CD4-positive, alpha-beta memory T cell (primary cell): Measurements from ENCODE around the gene EGLN2. TPM values are rescaled to one million over a fixed set of nuclear protein-coding genes. Genes with fewer than 3 reads are reported as not detected.
A peak's percentile ranks its signal among the peaks of the same experiment; 100 is the strongest.

ENCODE experiments used
- CTCF ChIA-PET: fragments of 350-600 bp; sonication (Branson Sonifier 250); formaldehyde crosslinking; loops from one replicate; lab custom pipeline; 2021; ENCODE audit warnings: inconsistent platforms; ENCODE audit not compliant: partially characterized antibody; lab: Charles Lee
- POLR2A ChIA-PET: fragments of 350-600 bp; sonication (Branson Sonifier 250); formaldehyde crosslinking; loops from one replicate; lab custom pipeline; 2021; ENCODE audit not compliant: partially characterized antibody; lab: Charles Lee
- DNase-seq, 5 donors: peaks; one replicate each; pipeline versions ENCODE4 v3.0.0 to v3.0.0-alpha.2; 2020 to 2022; ENCODE audit warnings: mixed read lengths in 1 of 5
- H3K27ac ChIP-seq: one replicate; pipeline ENCODE4 v1.7.0; 2013; ENCODE audit warnings: low read depth, low read length
- H3K27me3 ChIP-seq: 2 replicates; pipeline ENCODE4 v1.7.0; 2013; ENCODE audit warnings: mild to moderate bottlenecking, low read length, moderate library complexity; ENCODE audit not compliant: insufficient read depth
- H3K36me3 ChIP-seq: 2 replicates; pipeline ENCODE4 v1.7.0; 2013; ENCODE audit warnings: mild to moderate bottlenecking, low read length, moderate library complexity; ENCODE audit not compliant: insufficient read depth
- H3K4me1 ChIP-seq: 2 replicates; pipeline ENCODE4 v1.7.0; 2013; ENCODE audit warnings: mild to moderate bottlenecking, low read length, moderate library complexity; ENCODE audit not compliant: insufficient read depth
- H3K4me3 ChIP-seq, 2 donors: one replicate each; pipeline ENCODE4 v1.7.0; 2013; ENCODE audit warnings: low read length in 2 of 2, mild to moderate bottlenecking in 1 of 2
- H3K9me3 ChIP-seq, 2 donors: one replicate each; pipeline ENCODE4 v1.7.0; 2013; ENCODE audit warnings: low read length in 2 of 2, control low read depth in 1 of 2; ENCODE audit not compliant: control insufficient read depth in 1 of 2
- H3K27ac Mint-ChIP-seq, 7 donors: one replicate each; pipeline ENCODE4 v1.8.0; 2020 to 2021; ENCODE audit warnings: mixed read lengths in 7 of 7, mild to moderate bottlenecking in 6 of 7, inconsistent platforms in 3 of 7, moderate library complexity in 3 of 7
- H3K27me3 Mint-ChIP-seq, 2 donors: one replicate each; pipeline ENCODE4 v1.8.0; 2020 to 2021; ENCODE audit warnings: mixed read lengths in 2 of 2
- H3K36me3 Mint-ChIP-seq, 2 donors: one replicate each; pipeline ENCODE4 v1.8.0; 2020 to 2021; ENCODE audit warnings: mixed read lengths in 2 of 2, inconsistent platforms in 1 of 2, mild to moderate bottlenecking in 1 of 2
- H3K4me1 Mint-ChIP-seq, 4 donors: one replicate each; pipeline ENCODE4 v1.8.0; 2020 to 2021; ENCODE audit warnings: mixed read lengths in 4 of 4, mild to moderate bottlenecking in 1 of 4
- H3K4me3 Mint-ChIP-seq, 8 donors: one replicate each; pipeline ENCODE4 v1.8.0; 2020 to 2021; ENCODE audit warnings: mixed read lengths in 8 of 8, mild to moderate bottlenecking in 7 of 8, moderate library complexity in 6 of 8, inconsistent platforms in 3 of 8
- H3K9me3 Mint-ChIP-seq, 8 donors: one replicate each; pipeline ENCODE4 v1.8.0; 2020 to 2021; ENCODE audit warnings: mixed read lengths in 8 of 8, mild to moderate bottlenecking in 5 of 8, inconsistent platforms in 3 of 8, moderate library complexity in 1 of 8
- intact Hi-C: fragments of 100-400 bp; cut with micrococcal nuclease; formaldehyde crosslinking; loops from one replicate; pipeline ENCODE4 v1.15.1; 2023
- polyA plus RNA-seq, 2 donors: library from polyadenylated mRNA; unstranded; fragments of 300-500 nt; fragmentation: Illumina TruSeq; gene quantifications; one replicate each; pipeline ENCODE4 v1.2.3, GENCODE V29; 2021
- total RNA-seq, 2 experiments: library from RNA; stranded (reverse); gene quantifications; one replicate each; pipeline ENCODE4 v1.2.3, GENCODE V29; 2021

Gene EGLN2
- total and polyA plus RNA-seq, 4 experiments from 2014 or later, result 141 to 219 (median 205) TPM

DNA sequence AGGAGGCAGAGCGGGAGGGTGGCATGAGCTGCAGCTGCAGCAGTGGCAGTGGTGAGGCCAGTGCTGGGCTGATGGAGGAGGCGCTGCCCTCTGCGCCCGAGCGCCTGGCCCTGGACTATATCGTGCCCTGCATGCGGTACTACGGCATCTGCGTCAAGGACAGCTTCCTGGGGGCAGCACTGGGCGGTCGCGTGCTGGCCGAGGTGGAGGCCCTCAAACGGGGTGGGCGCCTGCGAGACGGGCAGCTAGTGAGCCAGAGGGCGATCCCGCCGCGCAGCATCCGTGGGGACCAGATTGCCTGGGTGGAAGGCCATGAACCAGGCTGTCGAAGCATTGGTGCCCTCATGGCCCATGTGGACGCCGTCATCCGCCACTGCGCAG, 2.0 kb downstream of the EGLN2 start:
- DNase-seq, result no peak
- Mint-ChIP-seq H3K27me3 (no peaks in the 10 kb centered on the region), H3K9me3 (no peaks in the 10 kb centered on the region), H3K27ac (peak overlapping the region in 4 of 7 donors; percentile 88 to 100 (median 91)), H3K4me3 (peak overlapping the region; percentile 72 to 97 (median 94)), H3K4me1 (peaks cover 55 to 81% (median 66%) of the 10 kb centered on the region in 4 donors), H3K36me3 (peaks cover 13 to 49% of the 10 kb centered on the region in 2 donors)
- intact Hi-C loops, result no loop called here
- H3K4me1 ChIP-seq, result peaks cover 72% of the 10 kb centered on the region
- no peak overlapping the region for H3K4me3 ChIP-seq
- H3K9me3 ChIP-seq, result no peaks in the 10 kb centered on the region
- H3K36me3 ChIP-seq, result peaks cover 10% of the 10 kb centered on the region
- ChIA-PET CTCF (interaction anchor here (0.9 to 1.3 kb wide), 2 partner anchors 40 to 143 kb away, joined by 3 read pairs; no protein-coding TSS in a partner anchor), POLR2A (interaction anchor here (1.6 to 15.6 kb wide), 4 partner anchors 11 to 85 kb away, joined by 6 to 369 read pairs (median 34); partner anchors contain the start of genes ACTMAP, COQ8B, ITPKC and MIA)
- peak overlapping the region; percentile 82 for H3K27ac ChIP-seq
- no peaks in the 10 kb centered on the region for H3K27me3 ChIP-seq

DNA sequence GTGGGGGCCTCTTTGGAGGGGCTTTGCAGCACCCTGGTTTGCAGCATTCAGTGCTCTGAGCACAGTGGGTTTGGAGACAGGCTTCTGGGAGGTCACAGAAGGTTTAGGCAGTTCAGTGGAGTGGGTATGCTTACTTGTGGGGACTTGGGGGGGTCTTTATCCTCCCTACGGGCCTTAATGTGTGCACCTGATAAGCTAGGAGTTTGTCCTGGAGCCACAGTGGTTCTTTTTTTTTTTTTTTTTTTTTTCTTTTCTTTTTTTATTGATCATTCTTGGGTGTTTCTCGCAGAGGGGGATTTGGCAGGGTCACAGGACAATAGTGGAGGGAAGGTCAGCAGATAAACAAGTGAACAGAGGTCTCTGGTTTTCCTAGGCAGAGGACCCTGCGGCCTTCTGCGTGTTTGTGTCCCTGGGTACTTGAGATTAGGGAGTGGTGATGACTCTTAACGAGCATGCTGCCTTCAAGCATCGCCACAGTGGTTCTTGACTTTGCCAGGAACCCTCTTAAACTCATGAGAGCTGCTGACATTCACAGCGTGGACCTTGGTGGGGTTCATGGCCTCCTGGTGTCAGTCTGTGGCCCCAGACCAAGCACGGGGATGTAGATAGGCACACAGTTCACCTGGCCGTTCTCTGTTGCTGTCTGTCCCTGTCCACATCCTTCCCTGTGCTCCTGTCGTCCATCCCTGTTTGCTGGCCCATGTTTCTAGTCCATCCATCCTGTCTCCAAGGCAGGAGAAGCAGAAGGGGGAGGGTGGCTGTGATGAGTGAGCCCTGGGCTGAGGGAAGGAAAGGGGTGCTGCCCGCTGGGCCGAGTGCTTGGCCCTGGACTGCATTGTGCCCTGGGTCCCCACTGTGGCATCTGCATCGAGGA, 2.7 kb downstream of the EGLN2 start:
- intact Hi-C loops, result loop anchor here (2.0 kb wide), 1 partner anchor 17 kb away; no protein-coding TSS in a partner anchor
- Mint-ChIP-seq H3K4me1 (peaks cover 62 to 87% (median 73%) of the 10 kb centered on the region in 4 donors), H3K27me3 (no peaks in the 10 kb centered on the region), H3K4me3 (peak overlapping the region; percentile 72 to 97 (median 92)), H3K27ac (peak overlapping the region; percentile 91 to 100 (median 99)), H3K36me3 (peaks cover 14 to 54% of the 10 kb centered on the region in 2 donors), H3K9me3 (no peaks in the 10 kb centered on the region)
- H3K9me3 ChIP-seq, result no peaks in the 10 kb centered on the region
- peak overlapping the region; percentile 84 for H3K27ac ChIP-seq
- ChIA-PET CTCF (interaction anchor here (0.7 to 0.9 kb wide), 2 partner anchors 19 to 41 kb away, joined by 3 to 4 read pairs; no protein-coding TSS in a partner anchor), POLR2A (interaction anchor here (0.6 to 15.6 kb wide), 9 partner anchors 10 to 461 kb away, joined by 3 to 369 read pairs (median 9); partner anchors contain the start of genes ACTMAP, COQ8B, ITPKC and MIA)
- H3K27me3 ChIP-seq, result no peaks in the 10 kb centered on the region
- H3K4me1 ChIP-seq, result peaks cover 79% of the 10 kb centered on the region
- peak overlapping the region in 1 of 2 donors; percentile 52 for H3K4me3 ChIP-seq
- no peak for DNase-seq
- peaks cover 10% of the 10 kb centered on the region for H3K36me3 ChIP-seq

DNA sequence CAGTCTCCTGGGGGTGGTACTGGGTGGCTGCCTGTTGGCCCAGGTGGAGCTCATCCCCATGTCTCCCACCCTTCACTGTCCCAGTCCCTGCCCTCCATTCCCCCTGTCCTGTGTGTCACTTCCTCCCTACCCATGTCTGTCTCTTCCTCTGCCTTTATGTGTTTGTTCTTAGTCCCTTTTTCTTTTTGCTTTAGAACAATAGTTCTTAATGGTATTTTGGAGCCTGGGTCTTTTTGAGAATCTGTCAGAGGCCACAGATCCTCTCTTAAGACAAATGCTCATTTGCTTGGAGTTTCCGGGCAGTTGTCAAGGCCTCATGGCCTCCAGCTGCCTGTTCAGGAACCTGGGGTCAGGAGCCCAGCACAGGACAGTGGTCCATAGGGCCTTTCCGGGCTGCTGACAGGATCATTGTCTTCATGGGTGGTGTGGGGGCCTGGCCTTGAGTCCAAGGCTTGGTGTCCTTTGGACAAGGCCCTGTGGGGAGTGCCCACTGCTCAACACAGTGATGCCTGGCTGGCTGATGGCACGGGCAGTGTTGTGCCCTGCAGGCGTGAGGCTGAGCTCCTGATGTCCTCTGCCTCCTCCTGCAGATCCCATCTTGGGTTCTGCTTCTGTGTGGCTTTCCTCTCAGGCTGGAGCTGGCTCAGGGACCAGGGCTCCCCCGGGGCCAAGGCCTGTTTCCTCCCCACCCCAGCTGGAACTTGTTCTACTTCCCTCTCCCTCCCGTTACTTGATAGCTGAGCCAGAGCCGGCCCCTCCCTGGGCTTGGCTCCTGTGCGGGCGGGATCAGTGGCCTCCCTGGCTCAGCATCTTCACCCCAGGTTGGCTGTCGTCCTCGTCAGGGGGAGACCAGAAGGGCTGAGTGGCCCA, 3.5 kb downstream of the EGLN2 start:
- peak overlapping the region; percentile 72 to 97 (median 90) for H3K4me3 Mint-ChIP-seq
- Histone ChIP-seq H3K27me3 (no peaks in the 10 kb centered on the region), H3K4me3 (peak overlapping the region; percentile 17 to 52), H3K27ac (peak overlapping the region; percentile 84), H3K4me1 (peaks cover 85% of the 10 kb centered on the region), H3K36me3 (peaks cover 14% of the 10 kb centered on the region), H3K9me3 (no peaks in the 10 kb centered on the region)
- DNase-seq, result no peak
- POLR2A ChIA-PET, result interaction anchor here (0.6 to 15.6 kb wide), 9 partner anchors 9 to 751 kb away, joined by 3 to 369 read pairs (median 8); partner anchors contain the start of genes ACTMAP, MIA, RAB4B and SNRPA
- H3K9me3 Mint-ChIP-seq, result no peaks in the 10 kb centered on the region
- intact Hi-C loops, result loop anchor here (2.0 kb wide), 1 partner anchor 16 kb away; no protein-coding TSS in a partner anchor
- peaks cover 64 to 92% (median 78%) of the 10 kb centered on the region in 4 donors for H3K4me1 Mint-ChIP-seq
- H3K36me3 Mint-ChIP-seq, result peaks cover 20 to 61% of the 10 kb centered on the region in 2 donors
- H3K27me3 Mint-ChIP-seq, result no peaks in the 10 kb centered on the region
- CTCF ChIA-PET, result interaction anchor here (0.7 to 3.1 kb wide), 3 partner anchors 17 to 52 kb away, joined by 3 to 20 read pairs (median 4); partner anchors contain the start of gene ACTMAP
- H3K27ac Mint-ChIP-seq, result peak overlapping the region; percentile 91 to 100 (median 99)

DNA sequence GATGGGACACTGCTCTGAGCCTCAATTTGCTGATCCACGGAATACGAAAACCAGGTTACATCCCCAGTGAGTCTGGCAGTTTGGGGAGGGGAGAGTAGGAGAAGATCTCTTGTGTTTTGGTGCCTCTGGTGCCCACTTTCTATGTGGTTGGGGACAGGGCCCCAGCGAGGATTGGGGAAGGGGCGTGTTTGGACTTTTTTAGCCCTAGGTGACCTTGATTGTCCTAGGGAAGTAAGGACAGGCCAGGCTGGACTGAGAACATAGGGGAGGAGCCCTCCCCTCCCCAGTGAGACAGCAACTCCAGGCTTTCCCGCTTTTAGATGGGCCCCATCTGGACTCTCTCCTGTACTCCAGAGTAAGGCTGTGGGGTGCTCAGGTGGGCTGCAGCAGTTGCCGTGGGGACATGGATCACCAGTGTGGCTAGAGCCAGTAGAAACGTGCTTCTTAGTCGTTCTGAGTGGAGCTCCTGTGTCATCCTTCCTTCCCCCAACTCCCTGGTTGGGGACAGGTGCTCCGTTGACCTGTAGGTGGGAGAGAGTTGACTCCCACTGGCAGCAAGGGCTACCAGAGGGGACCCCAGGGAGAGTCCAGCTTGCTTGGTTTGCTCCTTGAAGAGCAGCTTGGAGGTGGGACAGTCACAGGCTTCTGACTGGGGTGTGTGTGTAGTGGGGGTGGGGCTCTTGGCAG, 4.3 kb downstream of the EGLN2 start:
- ChIA-PET POLR2A (interaction anchor here (0.6 to 15.6 kb wide), 8 partner anchors 16 to 750 kb away, joined by 3 to 369 read pairs (median 6); partner anchors contain the start of genes ACTMAP, COQ8B, ITPKC and MIA), CTCF (interaction anchor here (1.2 to 3.1 kb wide), 3 partner anchors 16 to 53 kb away, joined by 3 to 20 read pairs (median 3); partner anchors contain the start of gene ACTMAP)
- intact Hi-C loops, result loop anchor here (2.0 kb wide), 1 partner anchor 15 kb away; no protein-coding TSS in a partner anchor
- Histone ChIP-seq H3K27ac (peak overlapping the region; percentile 84), H3K27me3 (no peaks in the 10 kb centered on the region), H3K4me3 (peak overlapping the region; percentile 17 to 52), H3K36me3 (peaks cover 22% of the 10 kb centered on the region), H3K9me3 (no peaks in the 10 kb centered on the region), H3K4me1 (peaks cover 85% of the 10 kb centered on the region)
- Mint-ChIP-seq H3K27me3 (no peaks in the 10 kb centered on the region), H3K4me3 (peak overlapping the region; percentile 72 to 97 (median 90)), H3K36me3 (peaks cover 24 to 65% of the 10 kb centered on the region in 2 donors), H3K4me1 (peaks cover 62 to 90% (median 78%) of the 10 kb centered on the region in 4 donors), H3K27ac (peak overlapping the region; percentile 91 to 100 (median 99)), H3K9me3 (no peaks in the 10 kb centered on the region)
- DNase-seq, result no peak

DNA sequence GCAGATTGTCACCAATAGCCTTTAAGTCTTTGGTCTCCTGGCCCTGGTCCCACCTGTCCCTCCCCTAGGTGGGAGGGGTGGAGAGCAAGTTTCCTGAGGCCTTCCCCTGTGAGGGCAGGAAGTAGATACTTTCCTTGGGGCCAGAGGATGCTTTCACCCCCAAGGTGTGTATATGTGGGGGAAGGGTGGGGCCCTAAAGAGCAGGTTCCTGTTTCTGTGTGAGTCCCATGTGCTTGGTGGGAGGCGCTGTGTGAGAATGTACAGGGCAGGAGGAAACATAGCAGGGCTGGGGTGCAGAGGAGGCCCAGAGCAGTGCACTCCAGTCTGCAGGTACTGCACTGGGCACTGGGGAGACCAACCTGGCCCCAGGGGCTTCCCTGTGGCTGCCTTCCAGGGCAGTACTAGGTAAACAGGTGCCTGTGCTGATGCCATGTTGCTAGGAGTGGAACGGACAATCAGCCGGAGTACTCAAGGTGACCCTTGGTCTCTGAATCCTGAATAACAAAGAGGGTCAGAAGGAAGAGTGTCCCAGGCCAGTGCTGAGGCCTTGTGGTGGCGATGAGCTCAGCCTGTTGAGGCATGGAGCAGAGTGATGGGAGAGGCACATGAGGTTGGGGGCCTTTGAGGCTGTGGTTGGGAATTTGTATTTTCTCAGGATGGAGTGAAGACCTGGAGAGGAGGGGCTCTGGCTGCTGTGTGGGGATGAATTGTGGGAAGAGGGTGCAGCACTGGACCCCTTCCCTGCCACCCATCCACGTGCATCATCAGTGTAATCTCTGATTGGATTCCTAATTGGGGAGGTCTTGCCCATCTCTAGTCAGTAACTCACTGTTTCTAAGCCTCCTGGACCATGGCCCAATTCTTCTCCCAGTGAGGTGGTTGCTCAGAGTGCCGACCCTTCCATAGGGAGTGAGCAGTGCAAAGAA, 5.1 kb downstream of the EGLN2 start:
- peaks cover 93% of the 10 kb centered on the region for H3K4me1 ChIP-seq
- Mint-ChIP-seq H3K27me3 (no peaks in the 10 kb centered on the region), H3K36me3 (peaks cover 24 to 64% of the 10 kb centered on the region in 2 donors), H3K9me3 (no peaks in the 10 kb centered on the region), H3K27ac (peak overlapping the region; percentile 91 to 100 (median 99)), H3K4me3 (peak overlapping the region; percentile 72 to 97 (median 90)), H3K4me1 (peaks cover 59 to 91% (median 76%) of the 10 kb centered on the region in 4 donors)
- POLR2A ChIA-PET, result interaction anchor here (0.6 to 15.6 kb wide), 9 partner anchors 15 to 459 kb away, joined by 3 to 369 read pairs (median 9); partner anchors contain the start of genes ACTMAP, COQ8B, ITPKC and MIA
- intact Hi-C loops, result loop anchor here (1.0 to 2.0 kb wide), 3 partner anchors 15 to 53 kb away; partner anchors contain the start of genes RAB4B and SNRPA
- H3K27ac ChIP-seq, result peak overlapping the region; percentile 84
- CTCF ChIA-PET, result interaction anchor here (1.2 to 3.8 kb wide), 6 partner anchors 12 to 143 kb away, joined by 3 to 38 read pairs (median 8); partner anchors contain the start of genes ACTMAP, COQ8B and ITPKC
- DNase-seq, result peak; percentile 81 to 91 (median 87)
- no peaks in the 10 kb centered on the region for H3K27me3 ChIP-seq
- H3K9me3 ChIP-seq, result no peaks in the 10 kb centered on the region
- peak overlapping the region; percentile 17 to 52 for H3K4me3 ChIP-seq
- H3K36me3 ChIP-seq, result peaks cover 26% of the 10 kb centered on the region
